HG03064 (cell line): Measurements from ENCODE around the gene PRLH.

ENCODE experiments used
- ATAC-seq: cut with Tn5 transposase; IDR thresholded peaks from one replicate; pipeline ENCODE4 v1.9.1; 2021; ENCODE audit warnings: low read depth; ENCODE audit not compliant: unreplicated experiment

Gene PRLH

GRCh38 chr2:237538901-237539300 lies 27.5 kb upstream of the PRLH start:
- ATAC-seq, result no peak

GRCh38 chr2:237539681-237540080 lies 26.7 kb upstream of the PRLH start:
- no peak for ATAC-seq

GRCh38 chr2:237540223-237540775 lies 26.1 kb upstream of the PRLH start:
- no peak for ATAC-seq

- no peak for ATAC-seq
Measured at GRCh38 chr2:237540823-237541222, 25.6 kb upstream of the PRLH start.

GRCh38 chr2:237541243-237541642 lies 25.1 kb upstream of the PRLH start:
- ATAC-seq, result no peak

GRCh38 chr2:237542001-237542704 lies 24.2 kb upstream of the PRLH start:
- ATAC-seq, result no peak

GRCh38 chr2:237546040-237546875 lies 20.1 kb upstream of the PRLH start:
- no peak for ATAC-seq

- no peak for ATAC-seq
Measured at GRCh38 chr2:237546876-237547395, 19.4 kb upstream of the PRLH start.

GRCh38 chr2:237547841-237548416 lies 18.4 kb upstream of the PRLH start:
- no peak for ATAC-seq

- no peak for ATAC-seq
Measured at GRCh38 chr2:237549216-237549615, 17.2 kb upstream of the PRLH start.

- ATAC-seq, result no peak
Measured at GRCh38 chr2:237549643-237550415, 16.5 kb upstream of the PRLH start.

GRCh38 chr2:237551071-237551574 lies 15.3 kb upstream of the PRLH start:
- no peak for ATAC-seq

GRCh38 chr2:237552908-237553307 lies 13.5 kb upstream of the PRLH start:
- ATAC-seq, result no peak

- no peak for ATAC-seq
Measured at GRCh38 chr2:237553948-237554347, 12.4 kb upstream of the PRLH start.

GRCh38 chr2:237555560-237555959 lies 10.8 kb upstream of the PRLH start:
- no peak for ATAC-seq

GRCh38 chr2:237556773-237557632 lies 9.4 kb upstream of the PRLH start:
- ATAC-seq, result peak; percentile 87

- ATAC-seq, result peak; percentile 40
Measured at GRCh38 chr2:237557633-237558015, 8.8 kb upstream of the PRLH start.

- ATAC-seq, result no peak
Measured at GRCh38 chr2:237558961-237559641, 7.3 kb upstream of the PRLH start.

GRCh38 chr2:237561221-237561620 lies 5.2 kb upstream of the PRLH start:
- ATAC-seq, result no peak
